Stimulated activated CD4-positive, alpha-beta T cell treated with anti-CD3 and anti-CD28 coated beads, Interleukin-12 subunit alpha, Interleukin-12 subunit beta, amount 100 ng/mL, for 4 hours (primary cell): ENCODE results near the gene LAIR2.

Experiments
- DNase-seq: peaks from one replicate; pipeline ENCODE4 v3.0.0-alpha.2; 2020

LAIR2 gene

GRCh38 chr19:54502518-54503048 is at the start of gene LAIR2:
Gene LAIR2, plus strand, starts transcription at chr19:54502831. Its CDS starts 88 bp downstream, at chr19:54502919.
- DNase-seq, result no peak

- DNase-seq, result no peak
Observed at GRCh38 chr19:54453921-54454780, 48.5 kb upstream of the LAIR2 start.

- no peak for DNase-seq
Observed at GRCh38 chr19:54454781-54455675, 47.6 kb upstream of the LAIR2 start.

GRCh38 chr19:54455786-54456422 is 46.7 kb upstream of the LAIR2 start:
- DNase-seq, result no peak

- no peak for DNase-seq
Observed at GRCh38 chr19:54456423-54457373, 45.9 kb upstream of the LAIR2 start.

- DNase-seq, result no peak
Observed at GRCh38 chr19:54457773-54458647, 44.6 kb upstream of the LAIR2 start.

- no peak for DNase-seq
Observed at GRCh38 chr19:54458648-54459281, 43.9 kb upstream of the LAIR2 start.

- DNase-seq, result no peak
Observed at GRCh38 chr19:54459282-54460229, 43.1 kb upstream of the LAIR2 start.

- no peak for DNase-seq
Observed at GRCh38 chr19:54460230-54461005, 42.2 kb upstream of the LAIR2 start.

- DNase-seq, result no peak
Observed at GRCh38 chr19:54461210-54461609, 41.4 kb upstream of the LAIR2 start.

- no peak for DNase-seq
Observed at GRCh38 chr19:54461613-54462012, 41.0 kb upstream of the LAIR2 start.

GRCh38 chr19:54462047-54462654 is 40.5 kb upstream of the LAIR2 start:
- no peak for DNase-seq

- peak; percentile 66 for DNase-seq
Observed at GRCh38 chr19:54462655-54463530, 39.7 kb upstream of the LAIR2 start.

- DNase-seq, result peak; percentile 93
Observed at GRCh38 chr19:54463531-54464043, 39.0 kb upstream of the LAIR2 start, which contains the start of gene LENG9. Gene LENG9, minus strand, starts transcription at chr19:54463778. Its CDS starts 252 bp downstream, at chr19:54463526.

- DNase-seq, result peak; percentile 75
Observed at GRCh38 chr19:54464044-54464629, 38.5 kb upstream of the LAIR2 start.
